T47D (cell line): ENCODE results near the gene EEFSEC.

Source experiments
- DNase-seq, 2 experiments: peaks; one replicate each; pipeline versions ENCODE4 v3.0.0 to v3.0.0-alpha.2; 2011 to 2012; ENCODE audit warnings: low read depth in 1 of 2, low spot score in 1 of 2
- JUND ChIP-seq: IDR thresholded peaks from 2 replicates; pipeline ENCODE4 v1.6.1; 2012; ENCODE audit warnings: low read depth
- in situ Hi-C: cut with HindIII; loops from 2 replicates; pipeline ENCODE4 v1.10.0; 2016; ENCODE audit warnings: low sequenced_read_pairs, low pct_unique_long_range_greater_than_20kb

Gene EEFSEC, protein sequence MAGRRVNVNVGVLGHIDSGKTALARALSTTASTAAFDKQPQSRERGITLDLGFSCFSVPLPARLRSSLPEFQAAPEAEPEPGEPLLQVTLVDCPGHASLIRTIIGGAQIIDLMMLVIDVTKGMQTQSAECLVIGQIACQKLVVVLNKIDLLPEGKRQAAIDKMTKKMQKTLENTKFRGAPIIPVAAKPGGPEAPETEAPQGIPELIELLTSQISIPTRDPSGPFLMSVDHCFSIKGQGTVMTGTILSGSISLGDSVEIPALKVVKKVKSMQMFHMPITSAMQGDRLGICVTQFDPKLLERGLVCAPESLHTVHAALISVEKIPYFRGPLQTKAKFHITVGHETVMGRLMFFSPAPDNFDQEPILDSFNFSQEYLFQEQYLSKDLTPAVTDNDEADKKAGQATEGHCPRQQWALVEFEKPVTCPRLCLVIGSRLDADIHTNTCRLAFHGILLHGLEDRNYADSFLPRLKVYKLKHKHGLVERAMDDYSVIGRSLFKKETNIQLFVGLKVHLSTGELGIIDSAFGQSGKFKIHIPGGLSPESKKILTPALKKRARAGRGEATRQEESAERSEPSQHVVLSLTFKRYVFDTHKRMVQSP

DNA sequence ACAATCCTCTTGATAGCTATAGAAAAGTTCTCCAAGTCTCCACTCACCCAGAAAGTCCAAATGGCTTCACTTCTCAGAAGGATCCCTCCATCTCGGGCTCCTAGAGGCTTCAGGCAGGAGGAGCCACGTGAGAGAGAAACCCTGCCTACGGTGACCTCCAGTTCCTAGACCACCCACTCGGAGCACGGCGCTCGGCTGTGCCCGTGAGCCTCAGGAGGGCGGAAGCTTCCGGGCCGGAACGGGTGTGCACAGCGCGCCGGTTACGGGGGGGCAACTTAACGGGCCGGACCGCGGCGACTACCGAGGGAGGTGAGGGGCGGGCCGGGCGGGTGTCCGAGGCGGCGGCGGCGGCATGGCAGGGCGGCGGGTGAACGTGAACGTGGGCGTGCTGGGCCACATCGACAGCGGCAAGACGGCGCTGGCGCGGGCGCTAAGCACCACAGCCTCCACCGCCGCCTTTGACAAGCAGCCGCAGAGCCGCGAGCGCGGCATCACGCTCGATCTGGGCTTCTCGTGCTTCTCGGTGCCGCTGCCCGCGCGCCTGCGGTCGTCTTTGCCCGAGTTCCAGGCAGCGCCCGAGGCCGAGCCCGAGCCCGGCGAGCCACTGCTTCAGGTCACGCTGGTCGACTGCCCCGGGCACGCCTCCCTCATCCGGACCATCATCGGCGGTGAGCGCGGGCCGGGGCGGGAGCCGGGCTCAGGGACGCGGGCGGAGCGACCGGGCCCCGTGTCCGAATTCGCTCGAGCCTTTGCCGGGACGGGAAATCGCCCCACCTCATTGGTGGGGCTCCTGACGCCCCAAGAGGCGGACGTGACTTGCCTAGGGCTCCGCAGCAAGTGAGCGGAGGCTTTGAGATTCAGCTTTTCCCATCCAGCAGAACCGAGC lies at the start of gene EEFSEC:
Gene EEFSEC (plus strand): TSS at position 326 of the 886 bp plus-strand sequence. CDS start 27 bp downstream, at position 353.
- DNase-seq: peak; percentile 58 to 85
- TF ChIP-seq JUND: no peak
- in situ Hi-C loops: no loop called here

DNA sequence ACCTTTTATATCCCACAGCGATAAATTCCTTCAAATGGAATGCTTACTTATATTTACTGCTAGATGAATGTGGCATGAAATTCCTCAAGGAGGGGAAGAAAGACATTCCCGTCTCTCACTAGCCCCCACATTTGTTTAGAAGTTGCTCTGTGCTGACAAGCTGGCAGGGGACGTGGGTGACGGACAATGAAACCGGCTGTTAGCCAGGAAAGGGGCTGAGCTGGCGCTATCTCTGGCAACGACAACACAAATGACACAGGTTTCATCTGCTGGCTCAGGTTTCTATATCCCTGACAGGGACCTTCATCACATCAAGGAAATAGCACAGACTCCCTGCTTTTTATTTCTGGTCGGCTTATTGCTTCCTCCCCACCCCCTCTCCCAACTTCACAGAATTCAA lies 45.4 kb upstream of the EEFSEC start:
- in situ Hi-C loops: no loop called here
- DNase-seq: no peak
- TF ChIP-seq JUND: no peak

DNA sequence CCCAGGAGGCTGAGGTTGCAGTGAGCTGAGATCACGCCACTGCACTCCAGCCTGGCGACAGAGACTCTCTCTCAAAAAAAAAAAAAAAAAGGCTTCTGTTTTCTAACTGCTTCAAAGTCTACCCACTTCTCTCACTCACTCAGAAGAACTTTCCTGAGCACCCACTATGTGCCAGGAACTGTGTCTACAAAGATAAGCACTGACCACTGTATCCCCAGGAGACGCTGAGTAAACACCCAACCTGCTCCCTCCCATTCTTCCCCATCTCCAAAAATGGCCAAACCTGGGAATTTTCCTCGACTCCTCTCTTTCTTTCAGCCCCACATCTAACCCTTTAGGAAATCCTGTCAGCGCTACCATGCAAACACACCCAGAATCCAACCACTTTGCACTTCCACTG lies 42.1 kb upstream of the EEFSEC start:
- in situ Hi-C loops: no loop called here
- no peak for DNase-seq
- TF ChIP-seq JUND: no peak

DNA sequence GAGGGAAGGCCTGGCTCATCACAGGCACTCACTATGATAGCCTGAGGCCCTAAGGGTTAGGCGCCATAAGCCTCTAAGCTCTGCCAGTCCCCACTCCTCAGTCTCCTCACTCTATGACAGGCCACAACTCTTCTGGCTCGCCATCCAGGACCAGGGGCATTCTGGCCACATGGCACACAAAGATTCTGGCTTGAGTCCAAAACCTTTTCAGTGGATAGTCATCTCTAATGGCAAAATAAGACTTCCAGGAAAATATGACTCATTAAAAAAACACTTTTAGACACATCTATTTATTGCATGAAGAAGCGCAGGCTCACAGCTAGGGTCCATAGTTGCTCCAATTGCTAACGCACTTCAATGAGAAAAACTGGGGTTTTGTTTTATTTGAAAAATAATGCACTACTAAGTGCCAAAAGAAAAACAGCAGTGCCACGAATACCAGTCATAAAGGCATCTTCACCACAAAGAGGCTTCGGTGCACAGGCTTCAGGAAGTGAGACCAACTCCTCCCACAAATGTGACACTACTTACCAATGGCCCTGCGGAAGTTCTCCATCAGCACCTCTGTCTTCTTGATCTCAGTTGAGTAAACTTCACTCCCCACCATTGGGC lies 40.8 kb upstream of the EEFSEC start:
- DNase-seq: no peak
- TF ChIP-seq JUND: no peak
- in situ Hi-C loops: no loop called here

DNA sequence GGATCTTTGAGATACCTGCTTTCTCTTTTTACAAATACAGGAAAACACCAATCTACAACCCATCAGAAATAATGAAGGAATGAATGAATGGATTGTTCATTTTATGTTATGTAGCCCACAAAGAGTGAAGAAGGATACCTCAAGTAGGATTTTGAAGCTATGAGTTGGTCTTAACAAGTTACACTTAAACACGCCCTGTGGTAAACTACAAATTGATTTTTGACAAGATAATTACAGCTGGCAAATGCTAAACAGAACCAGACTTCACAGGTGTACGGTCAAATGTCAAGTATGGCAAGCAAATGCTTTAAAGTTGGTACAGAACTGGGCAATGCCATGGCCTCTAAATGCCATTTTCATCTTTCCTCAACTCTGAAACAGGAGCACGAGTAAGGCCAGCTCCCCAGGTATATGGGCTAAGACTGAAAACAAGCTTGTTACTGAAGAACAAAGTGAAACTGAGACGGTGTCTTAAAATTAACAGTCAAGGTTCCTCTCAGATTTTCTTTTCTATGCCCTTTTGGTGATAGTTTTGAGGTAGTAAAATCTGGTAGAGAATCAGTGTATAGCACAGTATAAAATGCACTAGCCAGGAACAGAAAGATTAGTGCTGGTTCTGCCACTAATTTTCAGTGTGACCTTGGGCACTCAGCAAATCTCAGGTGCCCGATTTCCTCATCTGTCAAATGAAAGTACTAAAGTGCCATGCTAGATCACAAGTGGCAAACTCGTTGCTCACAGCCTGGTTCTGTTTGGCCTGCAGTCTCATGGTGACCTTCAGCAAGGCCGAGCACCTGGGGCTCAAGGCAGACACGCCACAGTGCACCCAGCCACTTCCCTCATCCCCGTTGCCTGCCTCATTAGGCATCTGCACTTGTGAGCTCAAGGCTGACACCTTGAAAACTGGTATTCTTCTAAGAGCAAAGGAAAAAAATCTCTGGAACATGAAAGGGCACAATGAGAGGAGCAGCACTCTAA lies 39.2 kb upstream of the EEFSEC start:
- no peak for TF ChIP-seq JUND
- in situ Hi-C loops: no loop called here
- DNase-seq: no peak

DNA sequence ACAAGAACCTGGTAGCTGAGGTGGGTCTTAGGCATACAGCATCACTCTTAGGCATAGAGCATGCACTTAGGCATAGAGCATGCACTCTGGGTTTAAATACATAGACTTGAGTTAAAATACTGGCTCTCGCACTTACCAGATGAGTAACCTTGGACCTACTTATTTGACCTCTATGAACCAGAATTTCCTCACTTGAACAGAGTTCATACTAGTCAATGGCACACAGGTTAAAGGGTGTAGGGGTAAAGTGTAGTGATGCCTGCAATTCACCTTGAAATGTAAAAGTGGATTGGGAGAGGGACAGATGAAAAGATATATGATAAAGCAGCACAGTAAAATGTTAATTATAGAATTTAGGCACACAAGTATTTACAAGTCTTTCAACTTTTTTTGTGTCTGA lies 31.3 kb upstream of the EEFSEC start:
- in situ Hi-C loops: no loop called here
- TF ChIP-seq JUND: no peak

DNA sequence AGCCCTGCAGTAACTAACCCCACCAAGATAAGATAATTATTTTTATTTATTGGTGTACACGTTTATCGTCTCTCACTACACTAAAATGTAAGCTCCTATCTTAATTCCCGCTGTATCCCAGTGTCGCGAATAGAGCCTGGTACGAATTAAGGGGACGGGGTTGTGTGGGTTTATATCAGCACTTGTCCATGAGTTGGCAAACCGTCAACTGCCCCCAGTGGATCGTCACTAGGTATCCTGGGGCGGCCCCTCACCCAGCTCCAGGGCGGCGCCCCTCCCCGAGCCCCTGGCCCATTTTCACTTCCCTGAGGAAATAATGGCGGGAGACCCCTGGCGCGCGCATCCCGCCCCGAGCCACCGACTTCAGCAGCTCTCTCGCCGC lies 30.1 kb upstream of the EEFSEC start:
- in situ Hi-C loops: no loop called here
- no peak for TF ChIP-seq JUND
- no peak for DNase-seq

More for the DNA sequence above, 31.3 kb upstream of the EEFSEC start:
- no peak for DNase-seq

DNA sequence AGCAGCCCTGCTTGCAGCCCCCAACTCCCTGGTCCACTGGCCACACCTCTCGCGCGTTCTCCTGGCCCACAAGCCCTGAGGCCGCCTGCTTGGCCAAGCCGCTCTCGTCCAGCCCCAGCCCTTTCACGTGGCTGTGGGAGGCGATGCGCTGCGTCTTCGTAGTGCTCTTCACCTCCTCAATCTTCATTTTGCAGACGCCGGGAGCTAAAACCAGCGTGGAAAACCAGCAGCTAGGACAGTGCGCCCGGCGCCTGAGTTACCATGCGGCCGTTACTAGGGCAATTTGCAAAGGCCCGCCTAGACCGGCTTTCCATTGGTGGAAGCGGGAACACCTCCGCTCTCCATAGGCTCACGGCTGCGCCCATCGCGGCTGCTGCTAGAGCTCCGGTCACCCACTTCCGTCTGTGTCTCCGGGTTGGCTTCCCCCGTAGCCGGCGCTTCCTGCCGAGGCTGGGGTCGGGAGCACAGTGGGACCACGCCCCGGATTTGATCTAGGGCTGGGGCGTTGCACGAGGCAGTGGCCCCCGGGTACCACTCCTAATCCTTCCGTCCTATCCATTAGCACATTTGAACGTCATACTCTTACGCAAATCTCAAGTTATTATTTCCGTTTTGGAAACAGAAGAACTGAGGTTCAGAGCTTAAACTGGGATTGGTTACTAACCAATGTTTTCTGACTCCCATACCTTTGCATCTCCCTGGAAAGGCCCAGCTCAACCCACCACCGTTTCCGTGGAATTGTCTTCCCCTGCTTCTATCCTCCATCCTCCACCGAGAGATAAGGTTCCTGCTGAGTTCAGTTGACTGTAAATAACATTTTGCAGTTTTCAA lies 29.5 kb upstream of the EEFSEC start, which contains the start of gene RUVBL1:
Gene RUVBL1 (minus strand): TSS at position 275 of the 831 bp plus-strand sequence. CDS start 88 bp downstream, at position 187.
- DNase-seq: peak; percentile 97 to 98
- no peak for TF ChIP-seq JUND
- in situ Hi-C loops: no loop called here

DNA sequence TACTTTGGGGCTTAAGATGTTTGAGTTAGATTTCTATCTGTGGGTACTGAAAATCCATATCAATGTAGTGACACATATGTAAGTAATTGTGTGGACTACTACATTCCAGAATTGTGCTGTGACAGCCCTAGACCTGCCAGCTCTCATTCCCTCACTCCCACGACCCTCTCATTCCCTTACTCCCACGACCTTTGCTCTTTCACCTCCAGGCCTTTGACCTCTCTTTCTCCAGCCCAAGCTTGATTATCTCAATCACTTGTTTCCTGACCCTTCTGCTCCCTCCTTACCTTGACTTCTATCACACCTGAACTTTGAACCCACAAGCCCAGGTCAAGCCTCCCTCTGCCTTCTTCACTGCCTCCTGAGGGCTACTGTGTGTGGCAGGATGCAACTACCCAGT lies 26.0 kb upstream of the EEFSEC start:
- in situ Hi-C loops: no loop called here
- TF ChIP-seq JUND: no peak
- DNase-seq: peak in 1 of 2 experiments; percentile 51

DNA sequence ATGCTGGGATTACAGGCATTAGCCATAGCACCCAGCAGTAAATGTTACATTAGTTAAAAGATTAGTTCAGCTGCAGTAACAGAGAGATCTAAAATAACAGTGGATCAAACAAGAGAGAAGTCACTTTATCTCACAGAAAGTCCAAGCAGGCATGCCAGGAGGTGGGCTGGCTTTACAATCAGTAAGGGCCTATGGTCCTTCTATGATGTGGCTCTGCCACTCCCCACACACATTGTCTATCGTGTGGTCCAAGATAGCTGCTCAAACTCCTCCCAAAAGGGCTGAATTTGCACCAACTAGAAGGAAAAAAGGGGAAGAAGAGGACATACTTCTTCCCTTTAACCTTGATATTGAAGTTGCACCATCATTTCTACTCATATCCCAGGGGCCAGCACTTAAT lies 25.0 kb upstream of the EEFSEC start:
- no peak for TF ChIP-seq JUND
- no peak for DNase-seq
- in situ Hi-C loops: no loop called here
